ENCODE data around the gene ANKRD35.

The ANKRD35 gene

DNA sequence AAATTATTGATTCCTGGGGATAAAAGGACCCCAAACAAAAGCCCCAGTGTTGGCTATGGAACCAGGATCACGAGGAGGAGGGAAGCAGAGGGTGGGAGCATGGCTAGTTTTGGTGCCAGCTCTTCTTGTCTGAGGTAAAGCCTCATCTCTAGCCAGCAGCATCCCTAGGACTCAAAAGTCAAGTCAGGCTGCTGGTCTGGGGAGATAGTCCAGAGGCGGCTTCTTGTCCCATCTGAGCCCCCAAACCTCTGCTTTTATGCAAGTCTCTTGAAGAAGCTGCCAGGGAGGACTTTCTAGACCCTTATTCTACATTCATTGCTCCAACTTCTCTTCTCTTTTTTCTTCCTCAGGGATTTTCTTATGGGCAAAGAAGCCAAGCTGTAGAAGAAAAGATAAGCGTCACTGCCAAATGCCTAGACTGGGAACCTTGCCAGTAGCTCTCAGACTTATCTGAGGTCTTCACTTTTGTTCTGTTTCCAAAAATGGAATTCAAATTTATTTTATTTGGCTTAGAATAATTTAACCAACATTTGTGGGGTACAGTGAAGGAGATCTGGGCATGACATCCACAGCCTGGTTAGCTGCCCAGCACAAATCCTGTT, 6.9 kb upstream of the ANKRD35 start:
- H3K4me3 ChIP-seq (ENCODE audit: low read depth, low read length) = no peak overlapping the region
- no peak for TF ChIP-seq CTCF (IDR thresholded peaks at IDR 0.05; ENCODE audit: low read depth, low read length, missing control alignments)
- no peak for DNase-seq (ENCODE audit: low read depth)

- peak; percentile 86 for TF ChIP-seq CTCF (IDR thresholded peaks at IDR 0.05; ENCODE audit: low read depth, low read length, missing control alignments)
- H3K4me3 ChIP-seq (ENCODE audit: low read depth, low read length) = no peak overlapping the region
Observed at GRCh38 chr1:145891587-145892485, 6.2 kb upstream of the ANKRD35 start.

GRCh38 chr1:145891143-145891542, 5.5 kb upstream of the ANKRD35 start:
- TF ChIP-seq CTCF (IDR thresholded peaks at IDR 0.05; ENCODE audit: low read depth, low read length, missing control alignments) = no peak
- H3K4me3 ChIP-seq (ENCODE audit: low read depth, low read length) = no peak overlapping the region
- DNase-seq (ENCODE audit: low read depth) = no peak

More at GRCh38 chr1:145891587-145892485, 6.2 kb upstream of the ANKRD35 start:
- DNase-seq (ENCODE audit: low read depth) = peak; percentile 13

DNA sequence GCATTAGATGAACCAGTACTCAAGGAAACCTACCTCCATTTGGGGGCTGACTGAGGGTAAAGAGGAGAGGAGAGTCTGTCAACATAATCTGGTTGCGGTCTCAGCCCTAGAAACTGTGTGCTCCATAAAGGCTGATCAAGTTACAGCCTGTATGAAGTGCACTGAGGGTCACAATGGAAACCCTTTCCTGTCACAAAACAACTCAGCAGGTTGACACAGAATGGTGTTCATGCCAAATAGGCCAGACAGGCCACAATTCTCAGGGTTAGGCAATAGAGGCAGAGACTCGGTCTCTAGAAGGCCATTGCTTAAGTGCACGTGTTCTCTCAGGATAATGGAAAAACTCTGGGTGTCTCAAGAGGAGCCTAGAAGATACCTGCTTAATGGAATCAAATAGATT, 4.1 kb upstream of the ANKRD35 start:
- DNase-seq (ENCODE audit: low read depth) = no peak
- no peak overlapping the region for H3K4me3 ChIP-seq (ENCODE audit: low read depth, low read length)
- TF ChIP-seq CTCF (IDR thresholded peaks at IDR 0.05; ENCODE audit: low read depth, low read length, missing control alignments) = no peak

DNA sequence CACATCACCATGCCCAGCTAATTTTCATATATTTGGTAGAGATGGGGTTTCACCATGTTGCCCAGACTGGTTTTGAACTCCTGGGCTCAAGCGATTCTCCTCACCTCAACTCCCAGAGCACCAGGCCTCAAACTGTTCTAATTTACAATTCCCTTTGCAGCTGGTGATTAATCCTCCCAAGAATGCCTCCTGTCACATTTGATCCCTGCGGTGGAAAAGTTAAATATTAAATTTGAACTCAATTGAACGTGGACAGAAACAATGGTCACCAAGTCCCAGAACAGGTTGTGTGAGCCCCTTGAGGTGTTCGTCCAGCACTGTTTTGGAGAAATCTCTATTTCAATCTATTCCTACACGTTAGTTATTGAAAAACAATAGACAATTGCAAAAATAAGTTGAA, 2.0 kb upstream of the ANKRD35 start:
- H3K4me3 ChIP-seq (ENCODE audit: low read depth, low read length) = no peak overlapping the region
- no peak for TF ChIP-seq CTCF (IDR thresholded peaks at IDR 0.05; ENCODE audit: low read depth, low read length, missing control alignments)
- DNase-seq (ENCODE audit: low read depth) = no peak

DNA sequence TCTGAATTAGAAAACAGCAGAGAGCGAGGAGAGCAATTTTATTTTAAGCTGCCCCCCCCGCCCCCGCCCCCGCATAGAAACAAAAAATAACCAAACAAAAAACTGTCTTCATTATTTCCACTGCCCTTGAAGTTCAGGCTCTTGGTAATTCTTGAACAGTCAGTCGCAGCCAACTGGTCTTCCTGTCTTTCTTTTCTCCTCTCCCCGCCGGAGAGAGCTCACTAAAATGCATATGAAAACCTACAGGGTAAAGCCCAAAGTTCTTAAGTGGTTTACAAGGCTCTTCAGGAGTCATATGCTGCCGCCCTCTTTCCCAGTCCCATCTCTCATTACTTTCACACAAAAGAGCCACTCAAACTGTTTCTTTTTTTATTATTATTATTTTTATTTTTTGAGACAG, 1.1 kb upstream of the ANKRD35 start:
- TF ChIP-seq CTCF (IDR thresholded peaks at IDR 0.05; ENCODE audit: low read depth, low read length, missing control alignments) = no peak
- DNase-seq (ENCODE audit: low read depth) = no peak
- no peak overlapping the region for H3K4me3 ChIP-seq (ENCODE audit: low read depth, low read length)

Measured in GM12864 (cell line).